GM13976 (cell line): ENCODE measurements around the gene CFAP97D1.

Experiments used
- DNase-seq: peaks from one replicate; pipeline ENCODE4 v3.0.0; 2012; ENCODE audit warnings: low spot score
- in situ Hi-C: fragments of 300-500 bp; cut with MboI; formaldehyde crosslinking; loops from one replicate; pipeline ENCODE4 v1.12.0; 2022; ENCODE audit warnings: low sequenced_read_pairs, mixed read lengths, inconsistent platforms; ENCODE audit not compliant: unreplicated experiment
- TF ChIP-seq, protein P1 (sequence below): IDR thresholded peaks from 2 replicates; pipeline ENCODE4 v1.5.1; 2012; ENCODE audit warnings: borderline replicate concordance, mild to moderate bottlenecking; ENCODE audit not compliant: insufficient read depth; ENCODE audit errors: extremely low read depth, missing control alignments, control extremely low read depth

CFAP97D1 gene

DNA sequence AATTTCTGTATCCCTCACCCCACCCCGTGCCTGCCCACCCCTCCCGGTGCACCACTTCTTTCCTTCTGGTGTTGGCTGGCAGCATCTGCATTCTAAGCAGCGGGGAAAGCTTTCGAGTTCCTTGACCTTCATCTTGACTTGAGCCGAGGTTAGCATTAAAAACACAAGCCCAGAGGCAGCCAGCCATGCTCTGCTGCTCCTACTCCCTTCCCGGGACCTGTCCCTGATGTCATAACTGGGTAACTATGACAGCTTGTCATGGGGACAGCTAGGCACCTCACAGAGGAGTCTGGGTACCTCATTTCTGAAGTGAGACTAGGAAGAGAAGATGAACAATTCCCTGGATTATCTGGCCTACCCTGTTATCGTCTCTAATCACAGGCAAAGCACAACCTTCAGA is at the start of gene CFAP97D1:
Gene CFAP97D1, plus strand, starts transcription at position 301 of the 400 bp plus-strand sequence. Its CDS starts 28 bp downstream, at position 329.
- TF ChIP-seq, protein P1, sequence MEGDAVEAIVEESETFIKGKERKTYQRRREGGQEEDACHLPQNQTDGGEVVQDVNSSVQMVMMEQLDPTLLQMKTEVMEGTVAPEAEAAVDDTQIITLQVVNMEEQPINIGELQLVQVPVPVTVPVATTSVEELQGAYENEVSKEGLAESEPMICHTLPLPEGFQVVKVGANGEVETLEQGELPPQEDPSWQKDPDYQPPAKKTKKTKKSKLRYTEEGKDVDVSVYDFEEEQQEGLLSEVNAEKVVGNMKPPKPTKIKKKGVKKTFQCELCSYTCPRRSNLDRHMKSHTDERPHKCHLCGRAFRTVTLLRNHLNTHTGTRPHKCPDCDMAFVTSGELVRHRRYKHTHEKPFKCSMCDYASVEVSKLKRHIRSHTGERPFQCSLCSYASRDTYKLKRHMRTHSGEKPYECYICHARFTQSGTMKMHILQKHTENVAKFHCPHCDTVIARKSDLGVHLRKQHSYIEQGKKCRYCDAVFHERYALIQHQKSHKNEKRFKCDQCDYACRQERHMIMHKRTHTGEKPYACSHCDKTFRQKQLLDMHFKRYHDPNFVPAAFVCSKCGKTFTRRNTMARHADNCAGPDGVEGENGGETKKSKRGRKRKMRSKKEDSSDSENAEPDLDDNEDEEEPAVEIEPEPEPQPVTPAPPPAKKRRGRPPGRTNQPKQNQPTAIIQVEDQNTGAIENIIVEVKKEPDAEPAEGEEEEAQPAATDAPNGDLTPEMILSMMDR = no peak
- in situ Hi-C loops = no loop called here
- DNase-seq = no peak

DNA sequence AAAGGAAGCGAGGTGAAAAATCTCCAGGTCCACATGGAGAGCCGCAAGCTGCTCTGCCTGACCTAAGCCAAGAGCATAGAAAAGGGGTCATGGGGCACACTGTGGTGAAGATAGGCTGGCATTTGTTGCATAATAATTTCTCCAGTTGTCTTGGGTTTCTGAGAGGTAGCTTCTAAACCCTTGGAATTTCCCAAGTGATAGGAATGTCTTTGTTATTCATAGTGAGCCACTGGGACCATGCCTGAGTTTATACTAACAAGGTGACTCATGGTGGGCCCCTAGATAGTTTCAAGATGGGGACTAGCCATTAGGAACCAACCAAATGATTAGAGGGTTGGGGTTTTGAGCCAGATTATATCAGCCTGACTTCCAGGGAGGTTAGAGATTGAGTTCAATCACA is 47.3 kb upstream of the CFAP97D1 start:
- TF ChIP-seq, protein P1 = no peak
- DNase-seq = no peak
- in situ Hi-C loops = no loop called here

DNA sequence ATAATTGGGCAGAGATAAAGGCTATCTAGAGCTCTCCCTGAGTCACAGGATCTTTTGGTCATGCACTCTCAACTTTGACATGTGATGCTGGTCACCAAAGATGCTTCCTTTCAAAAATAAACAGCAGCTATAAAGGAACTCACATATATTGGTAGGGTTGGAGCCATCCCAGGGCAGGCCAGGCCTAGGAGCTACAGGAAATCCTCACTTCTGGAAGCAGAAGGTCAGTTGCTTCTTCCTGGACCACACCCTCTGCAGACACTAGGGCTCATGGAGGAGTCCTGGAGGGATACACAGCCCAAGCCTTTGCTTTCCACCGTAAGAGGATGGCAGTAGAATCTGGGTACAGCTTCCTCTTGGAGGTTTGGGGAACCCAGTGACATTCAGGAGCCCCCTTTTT is 46.3 kb upstream of the CFAP97D1 start:
- in situ Hi-C loops = no loop called here
- TF ChIP-seq, protein P1 = no peak
- DNase-seq = no peak

DNA sequence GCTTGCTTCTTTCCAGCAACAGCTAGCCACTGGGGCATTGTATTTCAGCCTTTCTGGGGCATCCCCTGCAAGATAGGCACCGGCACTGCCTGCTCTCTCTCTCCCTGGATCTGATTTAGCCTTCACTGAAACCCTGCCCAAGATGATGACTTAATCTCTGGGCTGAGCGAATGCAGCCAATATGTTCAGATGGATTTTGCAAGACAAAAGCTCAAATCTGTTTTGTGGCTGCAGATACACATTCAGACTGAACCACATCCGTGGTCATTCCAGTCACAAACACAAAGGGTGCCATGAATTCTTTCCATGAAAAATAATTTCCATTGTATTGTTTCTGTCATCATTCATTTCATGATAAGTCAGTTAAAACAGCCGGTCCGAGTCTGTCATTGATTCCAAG is 45.9 kb upstream of the CFAP97D1 start:
- DNase-seq = no peak
- in situ Hi-C loops = no loop called here
- TF ChIP-seq, protein P1 = no peak

DNA sequence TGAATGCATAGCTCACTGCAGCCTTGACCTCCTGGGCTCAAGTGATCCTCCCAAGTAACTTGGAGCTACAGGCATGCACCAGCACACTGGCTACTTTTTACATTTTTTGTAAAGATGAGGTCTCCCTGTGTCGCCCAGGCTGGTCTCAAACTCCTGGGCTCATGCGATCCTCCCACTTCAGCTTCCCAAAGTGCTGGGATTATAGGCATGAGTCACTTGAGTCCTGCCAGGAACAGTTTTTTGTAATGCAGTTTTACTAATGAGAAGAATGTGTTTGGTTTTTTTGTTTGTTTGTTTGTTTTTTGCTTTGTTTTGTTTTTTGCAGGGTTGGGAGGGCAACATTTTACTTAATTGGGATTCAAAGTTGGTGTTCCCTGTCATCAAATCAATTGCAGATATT is 43.8 kb upstream of the CFAP97D1 start:
- in situ Hi-C loops = no loop called here
- no peak for DNase-seq
- TF ChIP-seq, protein P1 = no peak

DNA sequence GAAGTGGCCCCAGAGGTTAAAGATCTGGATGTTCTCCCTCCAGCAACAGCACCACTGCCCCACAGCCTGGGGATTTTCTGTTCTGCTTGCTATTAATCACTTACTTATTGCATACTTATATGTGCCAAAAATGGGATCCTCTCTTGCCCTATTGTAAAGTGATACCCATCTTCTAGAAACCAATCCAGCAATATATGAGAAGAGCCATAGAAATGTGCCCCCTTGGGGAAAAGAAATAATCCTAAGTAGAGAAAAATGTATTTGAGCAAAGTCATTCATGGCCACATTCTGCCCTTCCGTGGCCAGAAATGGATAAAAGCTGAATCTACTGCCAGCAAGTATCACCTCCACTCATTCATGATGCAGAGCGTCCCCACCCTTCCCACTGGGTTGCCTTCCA is 42.5 kb upstream of the CFAP97D1 start:
- in situ Hi-C loops = no loop called here
- no peak for DNase-seq
- TF ChIP-seq, protein P1 = no peak

DNA sequence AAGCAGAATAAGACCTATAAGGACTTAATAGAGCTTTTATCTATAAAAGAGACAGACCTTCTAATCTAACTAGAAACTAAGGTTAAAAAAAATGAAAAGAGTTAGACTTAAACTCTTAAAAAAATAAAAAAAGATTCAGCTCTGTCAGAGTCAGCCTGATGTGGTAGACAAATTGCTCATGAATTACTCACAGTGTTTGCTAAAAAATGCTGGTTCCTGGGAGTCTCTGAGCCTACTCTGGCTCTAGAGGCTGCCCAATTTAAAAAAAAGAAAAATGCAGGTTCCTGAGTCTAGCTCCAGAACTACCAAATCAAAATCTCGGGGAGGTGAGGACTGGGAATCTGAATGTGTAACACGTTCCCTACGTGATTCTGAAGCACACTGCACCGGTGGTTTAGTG is 39.7 kb upstream of the CFAP97D1 start:
- no peak for DNase-seq
- TF ChIP-seq, protein P1 = no peak
- in situ Hi-C loops = no loop called here
